Activated CD8-positive, alpha-beta memory T cell treated with anti-CD3 and anti-CD28 coated beads, Interleukin-2, amount 50 U/mL, for 48 hours (primary cell): ENCODE measurements around the gene PRKCD.

Experiments
- DNase-seq: peaks from one replicate; pipeline ENCODE4 v3.0.0-alpha.2; 2020

Gene PRKCD

GRCh38 chr3:53160660-53161449, at the start of gene PRKCD:
PRKCD (plus strand) TSS chr3:53161209; CDS start chr3:53178423, 17,214 bp downstream.
- peak; percentile 87 for DNase-seq

GRCh38 chr3:53111822-53112221, 49.2 kb upstream of the PRKCD start:
- DNase-seq, result no peak

- no peak for DNase-seq
Observed at GRCh38 chr3:53113293-53114010, 47.6 kb upstream of the PRKCD start.

- DNase-seq, result peak; percentile 87
Observed at GRCh38 chr3:53114011-53114400, 47.0 kb upstream of the PRKCD start.

GRCh38 chr3:53114412-53115074, 46.5 kb upstream of the PRKCD start:
- DNase-seq, result no peak

GRCh38 chr3:53116956-53117355, 44.1 kb upstream of the PRKCD start:
- DNase-seq, result no peak

- no peak for DNase-seq
Observed at GRCh38 chr3:53120336-53120735, 40.7 kb upstream of the PRKCD start.

- no peak for DNase-seq
Observed at GRCh38 chr3:53122255-53122932, 38.6 kb upstream of the PRKCD start.

GRCh38 chr3:53122933-53123305, 38.1 kb upstream of the PRKCD start:
- no peak for DNase-seq

- DNase-seq, result no peak
Observed at GRCh38 chr3:53123510-53123909, 37.5 kb upstream of the PRKCD start.

- no peak for DNase-seq
Observed at GRCh38 chr3:53123953-53124352, 37.1 kb upstream of the PRKCD start.

- DNase-seq, result no peak
Observed at GRCh38 chr3:53126601-53127000, 34.4 kb upstream of the PRKCD start.

- no peak for DNase-seq
Observed at GRCh38 chr3:53129344-53129743, 31.7 kb upstream of the PRKCD start.

- peak; percentile 99 for DNase-seq
Observed at GRCh38 chr3:53130179-53131061, 30.6 kb upstream of the PRKCD start, which contains the start of gene RFT1. RFT1 (minus strand) TSS chr3:53130435; CDS start chr3:53130400, 35 bp downstream.

GRCh38 chr3:53131096-53131495, 29.9 kb upstream of the PRKCD start:
- no peak for DNase-seq

GRCh38 chr3:53132347-53132746, 28.7 kb upstream of the PRKCD start:
- no peak for DNase-seq

- DNase-seq, result peak; percentile 81
Observed at GRCh38 chr3:53134631-53135232, 26.3 kb upstream of the PRKCD start.

GRCh38 chr3:53137221-53137620, 23.8 kb upstream of the PRKCD start:
- DNase-seq, result no peak

- no peak for DNase-seq
Observed at GRCh38 chr3:53137835-53138446, 23.1 kb upstream of the PRKCD start.

GRCh38 chr3:53139906-53140846, 20.8 kb upstream of the PRKCD start:
- no peak for DNase-seq
